Renal pelvis (tissue), 12 donors: Measurements from ENCODE around the gene ANKRD29. TPM values are rescaled to one million over a fixed set of nuclear protein-coding genes. Genes with fewer than 3 reads are reported as not detected.

Source experiments
- DNase-seq: peaks from one replicate; pipeline ENCODE4 v3.0.0-alpha.2; 2013
- long read RNA-seq, 16 experiments: transcript quantifications; one replicate each; lab custom pipeline, GENCODE V29; 2026
- polyA plus RNA-seq, 3 donors: library from polyadenylated mRNA; unstranded; fragments of 120-200 nt; gene quantifications; one replicate each; pipeline ENCODE4 v1.2.1, GENCODE V29; 2013; ENCODE audit not compliant: insufficient read length in 3 of 3

Gene ANKRD29, protein sequence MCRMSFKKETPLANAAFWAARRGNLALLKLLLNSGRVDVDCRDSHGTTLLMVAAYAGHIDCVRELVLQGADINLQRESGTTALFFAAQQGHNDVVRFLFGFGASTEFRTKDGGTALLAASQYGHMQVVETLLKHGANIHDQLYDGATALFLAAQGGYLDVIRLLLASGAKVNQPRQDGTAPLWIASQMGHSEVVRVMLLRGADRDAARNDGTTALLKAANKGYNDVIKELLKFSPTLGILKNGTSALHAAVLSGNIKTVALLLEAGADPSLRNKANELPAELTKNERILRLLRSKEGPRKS
- polyA plus RNA-seq, result 1 to 10 TPM in 1 of 3 donors, under 1 TPM in 2; 0.58 to 1.1 (median 0.96) TPM
- long read RNA-seq, donor 1, result 0 reads
- long read RNA-seq, donor 2, result 0 reads
- long read RNA-seq, donor 3, result 0 reads
- long read RNA-seq, donor 4, result 0 reads
- long read RNA-seq, donor 5, result 0 reads
- long read RNA-seq, donor 6, result 0 reads
- long read RNA-seq, donor 7, result 0 reads
- long read RNA-seq, donor 8, result 0 reads
- long read RNA-seq, donor 9, partial matches to known transcripts, result 0 of 1 reads
- long read RNA-seq, donor 9, other reads (novel, unspliced or antisense), result 0 of 1 reads
- long read RNA-seq, donor 10, result 0 reads
- long read RNA-seq, donor 11, partial matches to known transcripts, result 0 of 1 reads
- long read RNA-seq, donor 11, other reads (novel, unspliced or antisense), result 0 of 1 reads
- long read RNA-seq, donor 12, result 0 reads
- long read RNA-seq, donor 13, result 0 reads
- long read RNA-seq, donor 14, result 0 reads
- long read RNA-seq, donor 15, result 0 reads
- long read RNA-seq, donor 16, result 0 reads

- DNase-seq, result no peak
Observed at GRCh38 chr18:23662309-23663263, at the start of gene ANKRD29. Gene ANKRD29, minus strand, starts transcription at chr18:23662911. Its CDS starts 181 bp downstream, at chr18:23662730.

DNA sequence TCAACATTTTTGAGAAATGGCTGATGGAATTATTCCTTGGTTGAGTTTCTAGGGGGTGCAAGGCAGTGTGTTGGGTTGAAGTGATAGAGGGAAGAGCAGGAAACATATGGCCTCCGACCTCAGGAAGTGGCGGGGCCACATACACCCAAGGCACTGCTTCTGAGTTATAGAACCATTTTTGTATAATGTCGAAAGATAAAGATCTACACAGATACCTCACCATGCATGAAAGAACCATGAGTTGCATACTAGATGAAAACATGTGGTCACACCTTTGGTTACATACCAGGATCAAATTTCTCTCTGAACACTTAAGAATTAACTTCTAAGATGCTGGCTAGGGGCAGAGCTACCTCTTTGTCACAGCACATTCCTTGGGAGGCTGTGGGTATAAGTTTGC, 49.7 kb upstream of the ANKRD29 start:
- no peak for DNase-seq

DNA sequence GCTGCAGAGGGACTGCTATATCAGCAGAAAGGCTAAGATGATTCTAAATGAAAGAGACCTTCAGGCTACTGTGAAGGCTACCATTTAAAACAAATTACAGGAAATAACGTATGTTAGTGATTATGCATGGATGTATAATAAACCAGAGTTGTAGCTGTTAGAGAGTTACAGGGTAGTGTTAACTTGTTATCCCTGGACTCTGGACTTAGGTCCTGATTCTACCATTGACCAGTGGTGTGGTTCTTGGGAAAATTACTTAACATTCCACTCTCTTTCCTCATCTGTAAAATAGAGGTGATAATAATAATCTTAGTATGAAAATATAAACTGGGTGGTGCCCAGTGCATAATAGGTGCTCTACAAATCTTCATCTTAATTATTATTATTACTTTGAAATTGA, 48.7 kb upstream of the ANKRD29 start:
- DNase-seq, result no peak

- DNase-seq, result no peak
Observed at GRCh38 chr18:23710946-23711345, 48.2 kb upstream of the ANKRD29 start.

- DNase-seq, result no peak
Observed at GRCh38 chr18:23710068-23710527, 47.4 kb upstream of the ANKRD29 start.

DNA sequence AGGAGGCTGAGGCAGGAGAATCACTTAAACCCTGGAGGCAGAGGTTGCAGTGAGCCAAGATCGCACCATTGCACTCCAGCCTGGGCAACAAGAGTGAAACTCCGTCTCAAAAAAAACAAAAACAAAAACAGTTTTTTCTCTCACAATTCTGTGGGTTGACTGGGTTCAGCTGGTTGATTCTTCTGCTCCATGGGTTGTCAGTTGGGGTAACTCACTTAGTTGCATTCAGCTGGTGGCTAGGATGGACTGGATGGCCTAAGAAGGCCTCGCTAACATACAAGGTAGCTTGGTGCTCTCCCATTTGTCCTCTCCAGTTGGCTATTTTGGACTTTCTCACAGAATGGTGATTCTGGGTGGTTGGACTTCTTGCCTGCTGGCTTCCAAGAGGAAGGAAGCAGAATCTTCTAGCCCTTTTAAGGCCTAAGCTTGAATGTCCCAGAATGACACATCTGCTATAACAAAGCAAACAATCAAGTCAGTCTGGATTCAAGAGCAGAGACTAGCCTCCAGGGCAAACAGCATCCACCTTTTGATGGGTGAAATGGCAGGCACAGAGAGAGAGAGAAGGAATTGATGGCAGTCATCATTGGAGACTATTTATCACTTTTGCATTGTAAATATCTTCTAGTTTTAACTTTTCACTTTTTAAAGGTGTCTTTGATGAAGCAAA, 44.4 kb upstream of the ANKRD29 start:
- DNase-seq, result no peak

DNA sequence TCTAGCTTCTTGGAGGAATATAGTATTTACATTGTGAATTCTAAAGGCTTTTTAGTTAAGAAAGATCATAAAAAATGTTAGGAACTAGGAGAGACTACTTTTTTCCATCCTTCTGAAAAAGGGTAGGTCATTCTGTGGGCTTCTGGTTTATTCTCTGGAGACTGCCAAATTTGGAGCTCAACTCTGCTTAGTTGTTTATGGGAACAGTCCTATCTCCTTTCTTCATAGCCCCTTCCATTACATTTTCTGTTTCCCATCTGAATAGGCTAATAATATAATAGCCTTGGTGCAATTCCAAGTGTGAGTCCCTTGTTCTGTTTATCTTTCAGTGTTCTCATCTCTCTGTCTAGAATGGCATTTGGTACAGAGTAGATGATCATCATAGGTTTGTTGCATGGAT, 42.1 kb upstream of the ANKRD29 start:
- DNase-seq, result no peak

DNA sequence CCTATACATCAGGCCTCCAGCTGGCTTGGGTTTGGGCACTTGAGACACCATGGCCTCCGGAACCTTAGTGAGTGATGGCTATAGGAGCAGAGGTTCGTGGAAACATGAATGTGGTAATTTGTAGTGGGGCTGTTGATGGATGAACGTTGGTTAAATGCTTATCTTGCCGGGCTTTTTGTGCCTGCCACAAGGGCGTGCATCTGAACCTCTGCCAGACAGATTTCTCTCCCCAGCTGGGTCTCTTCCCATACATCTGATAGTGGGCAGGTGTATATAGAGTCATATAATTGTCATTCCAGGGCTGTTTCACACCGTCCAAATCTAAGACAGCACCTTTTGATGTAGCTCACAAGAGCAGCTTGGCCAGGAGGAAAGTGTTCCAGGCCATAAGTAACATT, 41.3 kb upstream of the ANKRD29 start:
- no peak for DNase-seq

GRCh38 chr18:23703057-23703986, 40.6 kb upstream of the ANKRD29 start:
- DNase-seq, result peak; percentile 28

- DNase-seq, result no peak
Observed at GRCh38 chr18:23702606-23703005, 39.9 kb upstream of the ANKRD29 start.

GRCh38 chr18:23701544-23702064, 38.9 kb upstream of the ANKRD29 start:
- DNase-seq, result no peak

DNA sequence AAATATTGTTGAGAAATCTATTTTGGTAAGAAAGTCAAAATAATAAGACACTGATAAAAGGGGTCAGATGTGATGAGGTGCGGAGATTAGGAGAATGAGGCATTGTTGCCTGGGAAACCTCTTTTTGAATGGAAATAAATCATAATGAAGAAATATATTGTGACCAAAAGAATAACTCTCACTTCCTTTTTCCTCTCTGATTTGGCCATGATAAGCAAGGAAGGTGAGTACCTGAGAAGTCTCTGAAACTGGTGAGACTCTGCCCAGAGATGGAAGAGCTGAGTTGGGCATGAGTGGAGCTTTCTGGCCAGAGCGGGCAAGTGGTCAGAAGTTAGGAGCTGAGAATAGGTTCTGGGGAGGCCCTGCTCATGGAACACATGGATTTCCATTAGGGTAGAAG, 38.3 kb upstream of the ANKRD29 start:
- no peak for DNase-seq

DNA sequence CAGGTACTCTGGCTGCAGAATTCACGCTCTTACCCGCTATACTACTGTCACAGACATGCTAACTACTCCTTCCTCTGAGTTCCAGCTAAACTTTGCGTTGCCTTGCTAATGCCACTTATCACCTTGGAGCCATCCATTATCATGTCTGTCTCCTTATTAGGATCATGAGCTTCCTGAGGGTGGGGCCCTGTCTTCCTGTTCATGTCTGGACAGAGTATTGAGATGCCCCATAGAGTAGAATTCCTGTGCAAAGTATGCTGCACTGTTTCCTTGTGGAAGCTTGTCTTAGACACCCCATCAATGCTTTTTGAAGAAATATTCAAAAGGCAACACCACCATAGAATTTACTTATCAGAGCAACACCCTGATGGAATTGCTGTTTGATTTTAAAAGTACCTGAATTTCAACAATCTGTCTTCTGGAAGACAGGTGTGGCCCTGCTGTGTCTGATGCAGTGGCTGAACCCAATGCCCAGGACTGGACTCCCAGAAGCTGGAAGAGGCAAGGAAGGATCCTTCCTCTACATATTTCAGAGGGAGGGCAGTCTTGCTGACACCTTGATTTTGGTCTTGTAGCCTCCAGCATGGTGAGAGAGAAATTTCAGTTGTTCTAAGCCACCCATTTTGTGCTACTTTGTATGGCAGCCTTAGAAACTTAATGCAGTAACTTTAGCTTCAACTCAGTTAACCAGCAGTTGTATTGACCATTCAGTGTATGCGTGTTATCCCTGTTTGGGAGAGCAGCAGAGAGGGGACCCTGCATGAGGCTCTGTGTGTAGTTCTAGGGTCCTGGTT, 32.1 kb upstream of the ANKRD29 start:
- no peak for DNase-seq

DNA sequence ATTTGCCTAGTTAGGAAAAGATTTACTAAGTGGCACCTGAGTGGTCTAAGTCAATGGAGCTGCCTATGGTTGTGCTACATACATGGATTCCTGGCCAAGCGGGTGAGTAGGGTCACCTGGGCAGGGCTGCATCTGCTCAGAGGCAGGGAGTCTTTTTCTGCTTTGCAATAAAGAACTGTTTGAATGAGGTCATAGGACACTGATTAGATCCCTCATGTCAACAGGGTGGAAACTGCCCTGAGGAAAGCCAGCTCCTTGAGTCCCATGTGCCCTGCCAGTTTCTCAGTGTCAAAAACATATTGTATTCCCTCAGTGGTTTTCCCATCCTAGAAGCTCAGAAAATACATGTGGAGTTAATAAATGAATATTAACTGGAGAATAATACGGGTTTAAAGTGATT, 31.1 kb upstream of the ANKRD29 start:
- DNase-seq, result no peak

- DNase-seq, result no peak
Observed at GRCh38 chr18:23690505-23691068, 27.9 kb upstream of the ANKRD29 start.

GRCh38 chr18:23689616-23690504, 27.1 kb upstream of the ANKRD29 start:
- DNase-seq, result peak; percentile 12

DNA sequence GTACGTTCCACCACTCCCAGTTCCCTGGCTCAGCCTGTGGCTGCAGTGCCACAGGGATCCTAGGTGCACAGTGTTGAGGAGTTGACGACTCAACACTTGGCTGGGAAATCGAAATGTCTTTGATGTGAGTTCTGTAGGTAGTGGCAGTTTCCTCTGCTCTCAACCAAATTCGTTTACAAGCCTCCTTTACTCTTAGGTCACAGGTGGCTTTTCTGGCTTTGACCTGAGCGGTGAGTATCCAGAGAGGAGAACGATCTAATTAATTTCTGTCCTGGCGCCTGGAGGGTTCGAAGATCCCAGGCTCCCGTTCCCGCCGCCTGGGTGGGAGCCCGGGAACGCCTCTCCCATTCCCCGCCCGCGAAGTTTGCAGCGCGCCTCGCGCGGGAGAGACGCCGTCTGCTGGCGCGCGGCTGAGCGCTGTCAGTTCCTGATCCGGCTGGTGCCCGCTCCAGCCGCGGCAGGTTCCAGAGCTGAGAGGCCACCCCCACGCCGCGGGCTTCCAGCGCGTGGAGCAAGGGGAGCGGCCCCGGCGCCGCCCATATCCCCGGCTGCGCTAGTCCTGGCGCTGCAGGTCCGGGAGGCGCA, 26.4 kb upstream of the ANKRD29 start, which contains the start of gene LAMA3:
Gene LAMA3 (plus strand): TSS at position 423 of the 585 bp plus-strand sequence. CDS start 231 bp downstream, outside the sequence.
- DNase-seq, result peak; percentile 46
